ENCODE results near the gene GTPBP8.
A peak's percentile ranks its signal among the peaks of the same experiment; 100 is the strongest.

Gene GTPBP8

DNA sequence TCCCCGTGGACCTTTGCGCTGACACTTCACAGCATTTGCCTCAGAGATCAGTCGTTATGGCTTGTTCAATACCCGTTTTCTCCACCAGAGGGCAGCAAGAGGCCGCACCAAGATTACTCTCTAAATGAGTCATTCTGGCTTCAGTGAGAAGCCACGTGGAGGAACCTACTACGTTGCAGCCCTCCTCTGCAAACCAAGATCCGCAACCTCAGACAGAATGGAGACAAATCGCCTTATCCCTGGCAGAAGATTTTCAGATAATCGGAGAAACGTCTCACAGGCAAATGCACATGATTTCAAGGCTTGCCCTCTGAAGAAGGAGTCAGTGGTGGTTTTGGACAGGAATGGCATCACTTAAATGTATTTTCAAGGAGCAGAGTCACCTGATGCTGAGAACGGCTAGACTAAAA lies 60.5 kb downstream of the GTPBP8 start:
- ATAC-seq (ENCODE audit: insufficient read depth, low read depth), result peak; percentile 99
- peak overlapping the region; percentile 33 for H3K4me2 ChIP-seq (ENCODE audit: insufficient read depth, low read length)
- H3K79me2 ChIP-seq (ENCODE audit: insufficient read depth, low read length), result no peaks in the 10 kb centered on the region
- peaks cover 6% of the 10 kb centered on the region for H3K4me1 ChIP-seq (ENCODE audit: insufficient read depth, low read length)
- peak; percentile 83 for DNase-seq
- no peaks in the 10 kb centered on the region for H3K36me3 ChIP-seq (ENCODE audit: insufficient read depth, low read length)
- H3K27me3 ChIP-seq (ENCODE audit: insufficient read depth, low read length, poor library complexity), result no peaks in the 10 kb centered on the region
- H4K20me1 ChIP-seq (ENCODE audit: insufficient read depth, low read length), result no peaks in the 10 kb centered on the region
- no peak for TF ChIP-seq EZH2 (IDR thresholded peaks at IDR 0.05; ENCODE audit: borderline replicate concordance, low read depth, low read length, severe bottlenecking)
- TF ChIP-seq, protein P1, sequence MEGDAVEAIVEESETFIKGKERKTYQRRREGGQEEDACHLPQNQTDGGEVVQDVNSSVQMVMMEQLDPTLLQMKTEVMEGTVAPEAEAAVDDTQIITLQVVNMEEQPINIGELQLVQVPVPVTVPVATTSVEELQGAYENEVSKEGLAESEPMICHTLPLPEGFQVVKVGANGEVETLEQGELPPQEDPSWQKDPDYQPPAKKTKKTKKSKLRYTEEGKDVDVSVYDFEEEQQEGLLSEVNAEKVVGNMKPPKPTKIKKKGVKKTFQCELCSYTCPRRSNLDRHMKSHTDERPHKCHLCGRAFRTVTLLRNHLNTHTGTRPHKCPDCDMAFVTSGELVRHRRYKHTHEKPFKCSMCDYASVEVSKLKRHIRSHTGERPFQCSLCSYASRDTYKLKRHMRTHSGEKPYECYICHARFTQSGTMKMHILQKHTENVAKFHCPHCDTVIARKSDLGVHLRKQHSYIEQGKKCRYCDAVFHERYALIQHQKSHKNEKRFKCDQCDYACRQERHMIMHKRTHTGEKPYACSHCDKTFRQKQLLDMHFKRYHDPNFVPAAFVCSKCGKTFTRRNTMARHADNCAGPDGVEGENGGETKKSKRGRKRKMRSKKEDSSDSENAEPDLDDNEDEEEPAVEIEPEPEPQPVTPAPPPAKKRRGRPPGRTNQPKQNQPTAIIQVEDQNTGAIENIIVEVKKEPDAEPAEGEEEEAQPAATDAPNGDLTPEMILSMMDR (IDR thresholded peaks at IDR 0.05; ENCODE audit: borderline replicate concordance, extremely low read depth, low read length, poor library complexity, severe bottlenecking), result peak; percentile 90
- H3K9me3 ChIP-seq (ENCODE audit: insufficient read depth, low read length, severe bottlenecking), result no peaks in the 10 kb centered on the region
- H2AFZ ChIP-seq (ENCODE audit: low read depth, low read length), result peak overlapping the region; percentile 72; the same call in 1 of the 2 replicates
- no peak overlapping the region for H3K9ac ChIP-seq (ENCODE audit: low read depth, low read length)
- no peak overlapping the region for H3K27ac ChIP-seq (ENCODE audit: low read length)
- H3K4me3 ChIP-seq (ENCODE audit: low read depth in 1 of 2, low read length in 2 of 2), result no peak overlapping the region

Measured in DND-41 (cell line).